H1 (cell line): ENCODE data around the gene CEP135. TPM values are rescaled to one million over a fixed set of nuclear protein-coding genes. Genes with fewer than 3 reads are reported as not detected.
"Not testable (repeated sequence)": the region's sequence is repeated elsewhere in the genome, so short reads cannot be mapped to it uniquely, and the experiment has no call there.

Experiments used
- CTCF ChIA-PET: fragments of 300-600 bp; sonication (Branson Sonifier 250); formaldehyde crosslinking; loops from one replicate; lab custom pipeline; 2021; ENCODE audit not compliant: partially characterized antibody; lab: Charles Lee
- POLR2A ChIA-PET: fragments of 300-600 bp; sonication (Branson Sonifier 250); formaldehyde crosslinking; loops from one replicate; lab custom pipeline; 2021; ENCODE audit warnings: inconsistent platforms; ENCODE audit not compliant: partially characterized antibody; lab: Charles Lee
- DNase-seq, 2 experiments: peaks; one replicate each; pipeline versions ENCODE4 v3.0.0 to v3.0.0-alpha.2; 2010 to 2022; ENCODE audit warnings: low spot score in 2 of 2, low read depth in 1 of 2, mixed read lengths in 1 of 2
- FAIRE-seq: peaks from 2 replicates; lab custom pipeline; 2011; peaks lifted over from hg19 to GRCh38; lab: Jason Lieb, UNC
- H2AFZ ChIP-seq: 2 replicates; pipeline ENCODE4 v1.8.1; 2012; ENCODE audit warnings: low read length, inconsistent platforms
- H2AK5ac ChIP-seq: 2 replicates; pipeline ENCODE4 v1.6.1; 2013; ENCODE audit warnings: low read depth, low read length
- H2BK120ac ChIP-seq: replicated peaks from 2 replicates; pipeline ENCODE3; 2013; ENCODE audit warnings: low read depth, low read length, inconsistent platforms
- H2BK12ac ChIP-seq: 2 replicates; pipeline ENCODE4 v1.6.1; 2013; ENCODE audit warnings: low read depth, low read length
- H2BK15ac ChIP-seq: 2 replicates; pipeline ENCODE4 v1.6.1; 2013; ENCODE audit warnings: low read length
- H2BK20ac ChIP-seq: 2 replicates; pipeline ENCODE4 v1.6.1; 2013; ENCODE audit warnings: low read length
- H2BK5ac ChIP-seq: 2 replicates; pipeline ENCODE4 v1.6.1; 2013; ENCODE audit warnings: low read depth, low read length
- H3K14ac ChIP-seq: 2 replicates; pipeline ENCODE4 v1.6.1; 2013; ENCODE audit warnings: inconsistent platforms; ENCODE audit not compliant: insufficient read length
- H3K18ac ChIP-seq: 2 replicates; pipeline ENCODE4 v1.6.1; 2013; ENCODE audit warnings: low read length; ENCODE audit errors: extremely low read depth
- H3K23ac ChIP-seq: 2 replicates; pipeline ENCODE4 v1.6.1; 2013; ENCODE audit warnings: inconsistent platforms; ENCODE audit not compliant: insufficient read length
- H3K23me2 ChIP-seq: 2 replicates; pipeline ENCODE4 v1.6.1; 2013; ENCODE audit warnings: low read depth, low read length
- H3K27ac ChIP-seq: 2 replicates; pipeline ENCODE4 v1.6.1; 2011; ENCODE audit warnings: low read depth, low read length, inconsistent platforms
- H3K27me3 ChIP-seq, 4 experiments: replicated peaks in 1 of 4; 1 replicate in 1 of 4; 2 replicates in 3 of 4; pipeline versions ENCODE4 v1.6.1 to v1.8.1; 2011 to 2013; ENCODE audit warnings: low read length in 3 of 4, mild to moderate bottlenecking in 3 of 4, inconsistent platforms in 2 of 4, mixed read lengths in 2 of 4, moderate library complexity in 1 of 4; ENCODE audit not compliant: control insufficient read depth in 3 of 4, insufficient read depth in 3 of 4; ENCODE audit errors: extremely low read depth in 1 of 4
- H3K36me3 ChIP-seq, 4 experiments: 2 replicates each; pipeline versions ENCODE4 v1.6.1 to v1.8.1; 2011 to 2013; ENCODE audit warnings: mild to moderate bottlenecking in 4 of 4, low read length in 3 of 4, moderate library complexity in 2 of 4, control low read depth in 1 of 4, inconsistent platforms in 1 of 4; ENCODE audit not compliant: insufficient read depth in 4 of 4, control insufficient read depth in 2 of 4
- H3K4ac ChIP-seq: replicated peaks from 2 replicates; pipeline ENCODE3; 2013; ENCODE audit warnings: low read length, low read depth, mixed read lengths, inconsistent platforms; ENCODE audit not compliant: insufficient read length
- H3K4me1 ChIP-seq, 4 experiments: replicated peaks in 1 of 4; 1 replicate in 1 of 4; 2 replicates in 3 of 4; pipeline versions ENCODE4 v1.6.1 to v1.8.1; 2011 to 2013; ENCODE audit warnings: low read length in 3 of 4, inconsistent platforms in 2 of 4, mixed read lengths in 1 of 4; ENCODE audit not compliant: insufficient read depth in 4 of 4, control insufficient read depth in 3 of 4
- H3K4me2 ChIP-seq, 2 experiments: 2 replicates each; pipeline versions ENCODE4 v1.6.1 to v1.8.1; 2011 to 2013; ENCODE audit warnings: low read depth in 2 of 2, low read length in 2 of 2, control low read depth in 1 of 2, inconsistent platforms in 1 of 2, mild to moderate bottlenecking in 1 of 2; ENCODE audit not compliant: insufficient read depth in 1 of 2
- H3K4me3 ChIP-seq, 4 experiments: fragments of 200-600, 300-600 bp in 1 of 4; sonication (generic), shearing (Covaris generic), sonication (Bioruptor Twin) in 1 of 4; 2 replicates each; pipeline versions ENCODE4 v1.5.1 to v1.8.1; 2011 to 2016; ENCODE audit warnings: low read length in 4 of 4, low read depth in 3 of 4, control low read depth in 2 of 4, inconsistent platforms in 2 of 4, mild to moderate bottlenecking in 2 of 4, mixed read lengths in 1 of 4, moderate library complexity in 1 of 4; ENCODE audit not compliant: insufficient read depth in 2 of 4; ENCODE audit errors: extremely low read depth in 1 of 4
- H3K56ac ChIP-seq: replicated peaks from 2 replicates; pipeline ENCODE3; 2013; ENCODE audit warnings: low read depth, mild to moderate bottlenecking, mixed read lengths, low read length, inconsistent platforms; ENCODE audit not compliant: insufficient read length
- H3K79me1 ChIP-seq: 2 replicates; pipeline ENCODE4 v1.6.1; 2013; ENCODE audit warnings: low read depth, low read length, control low read depth
- H3K79me2 ChIP-seq, 2 experiments: 2 replicates each; pipeline versions ENCODE4 v1.6.1 to v1.8.1; 2012 to 2013; ENCODE audit warnings: low read length in 2 of 2, mild to moderate bottlenecking in 2 of 2, inconsistent platforms in 1 of 2; ENCODE audit not compliant: insufficient read depth in 2 of 2, control insufficient read depth in 1 of 2
- H3K9ac ChIP-seq, 4 experiments: replicated peaks in 1 of 4; 1 replicate in 1 of 4; 2 replicates in 3 of 4; pipeline versions ENCODE4 v1.6.1 to v1.8.1; 2011 to 2013; ENCODE audit warnings: low read depth in 3 of 4, low read length in 3 of 4, control low read depth in 2 of 4, mild to moderate bottlenecking in 2 of 4, moderate library complexity in 2 of 4, inconsistent platforms in 1 of 4; ENCODE audit errors: extremely low read depth in 1 of 4
- H3K9me3 ChIP-seq, 2 experiments: 2 replicates each; pipeline versions ENCODE4 v1.6.1 to v1.8.1; 2012 to 2013; ENCODE audit warnings: mild to moderate bottlenecking in 2 of 2, moderate library complexity in 2 of 2, control low read depth in 1 of 2, inconsistent platforms in 1 of 2, low read depth in 1 of 2, low read length in 1 of 2, mixed read lengths in 1 of 2; ENCODE audit not compliant: insufficient read depth in 2 of 2
- H4K20me1 ChIP-seq, 2 experiments: replicated peaks in 1 of 2; 2 replicates each; pipeline versions ENCODE3 to v1.8.1; 2011 to 2013; ENCODE audit warnings: inconsistent platforms in 2 of 2, low read length in 2 of 2, mild to moderate bottlenecking in 1 of 2; ENCODE audit not compliant: insufficient read depth in 2 of 2, control insufficient read depth in 1 of 2
- H4K5ac ChIP-seq: 2 replicates; pipeline ENCODE4 v1.6.1; 2013; ENCODE audit warnings: low read length, low read depth, mixed read lengths, inconsistent platforms; ENCODE audit not compliant: insufficient read length
- H4K8ac ChIP-seq: 2 replicates; pipeline ENCODE4 v1.8.0; 2013; ENCODE audit warnings: mild to moderate bottlenecking, moderate library complexity, low read length, inconsistent platforms; ENCODE audit not compliant: insufficient read depth; ENCODE audit errors: extremely low read depth
- H4K91ac ChIP-seq: replicated peaks from 2 replicates; pipeline ENCODE3; 2013; ENCODE audit warnings: low read length, mixed read lengths, inconsistent platforms; ENCODE audit not compliant: insufficient read length
- KDM4A ChIP-seq: IDR thresholded peaks from one replicate; pipeline ENCODE4 v1.7.1; 2012; ENCODE audit warnings: low read depth, mild to moderate bottlenecking, moderate library complexity, low read length, inconsistent platforms; ENCODE audit not compliant: severe bottlenecking
- WGBS, 2 experiments: shearing (Covaris generic) in 1 of 2; methylation state at CpG; one replicate each; pipeline versions ENCODE4 v1.1.6 to v1.1.7; 2013 to 2015; ENCODE audit warnings: low lambda C conversion rate in 2 of 2, mixed read lengths in 2 of 2, inconsistent platforms in 1 of 2, low coverage in 1 of 2, missing lambda C conversion rate in 1 of 2; ENCODE audit not compliant: insufficient replicate concordance in 2 of 2, insufficient coverage in 1 of 2, insufficient read length in 1 of 2; ENCODE audit errors: extremely low coverage in 1 of 2, missing lambda C conversion rate in 1 of 2; 5-methylcytosine and 5-hydroxymethylcytosine counted together
- polyA plus RNA-seq, 7 experiments: library from polyadenylated mRNA; depleted of rRNA in 3 of 7; stranded (reverse) in 5 of 7; unstranded in 2 of 7; fragments of >200 nt in 5 of 7; fragments of 200-250 nt in 2 of 7; gene quantifications; 1 replicate in 5 of 7; 2 replicates in 1 of 7; 4 replicates in 1 of 7; pipeline versions ENCODE4 v1.2.1 to v1.2.3, GENCODE V29; 2011 to 2013; ENCODE audit warnings: missing spikeins in 2 of 7, mixed read lengths in 2 of 7
- total RNA-seq: library from RNA; stranded (reverse); fragmentation: NEBNext Ultra II Directional; extraction: Animal tissue kit (Norgen Biotek cat#: 25700); gene quantifications from 2 replicates; pipeline ENCODE4 v1.2.1, GENCODE V29; 2021

CEP135 gene
- total and polyA plus RNA-seq, 2 of the 8 experiments (the other 6 are each of a cell fraction or from before 2014, with no cell fraction given): 2.7 to 14.5 TPM

- no peak for TF ChIP-seq KDM4A
- TF ChIP-seq, all 59 proteins: peak for 0
Measured at GRCh38 chr4:56067826-56068225, 119.1 kb downstream of the CEP135 start (continued).

- H3K79me1 ChIP-seq, POLR2A ChIA-PET, H2BK120ac ChIP-seq, H3K23ac ChIP-seq, H3K14ac ChIP-seq, CTCF ChIA-PET, H3K4me1 ChIP-seq, H3K9ac ChIP-seq, H4K20me1 ChIP-seq, H3K4me3 ChIP-seq, H2BK20ac ChIP-seq, H2BK15ac ChIP-seq, H3K18ac ChIP-seq, H3K23me2 ChIP-seq, FAIRE-seq, H3K36me3 ChIP-seq, H3K56ac ChIP-seq, H2AFZ ChIP-seq, H4K5ac ChIP-seq, H3K4ac ChIP-seq, H3K27me3 ChIP-seq, H4K91ac ChIP-seq, DNase-seq, H3K4me2 ChIP-seq, H4K8ac ChIP-seq, H3K27ac ChIP-seq, H2BK5ac ChIP-seq, H2AK5ac ChIP-seq, H2BK12ac ChIP-seq: not testable (repeated sequence)
- WGBS, 2 experiments: 97% methylated on average over 3 of the region's 3 CpGs; no CpG with 5 or more reads in 1 of the 2 experiments
- peaks cover 5 to 38% of the 10 kb centered on the region in 2 experiments; a peak in 3 of 4 replicates for H3K79me2 ChIP-seq
- peaks cover 9 to 11% of the 10 kb centered on the region in 2 experiments for H3K9me3 ChIP-seq
Measured at GRCh38 chr4:56072730-56073129, 124.0 kb downstream of the CEP135 start.
